ENCODE results near the gene ROR1.

DNA sequence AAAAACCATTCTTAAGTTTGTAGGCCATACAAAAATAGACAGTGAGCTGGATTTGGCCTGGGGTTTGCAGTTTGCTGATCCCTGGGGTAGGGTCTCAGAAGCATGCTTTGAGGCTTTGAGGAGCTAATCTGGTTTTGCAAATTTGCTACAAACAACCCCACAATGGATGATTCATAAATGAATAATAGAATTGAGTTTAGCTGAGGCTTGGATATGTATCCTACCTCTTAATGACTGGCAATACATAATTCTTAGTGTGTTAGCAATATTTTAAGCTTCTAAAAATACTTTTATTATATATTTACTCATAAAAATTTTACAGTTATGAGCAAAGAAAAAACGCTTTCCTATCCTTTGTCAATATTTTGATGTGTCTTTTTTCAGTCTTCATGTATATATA lies 50.6 kb downstream of the ROR1 start:
- TF ChIP-seq POLR2AphosphoS5 (IDR thresholded peaks at IDR 0.05; ENCODE audit: low read depth, low read length) (no peak), SIN3A (IDR thresholded peaks at IDR 0.05; ENCODE audit: borderline replicate concordance, insufficient read depth, low read length) (no peak), TAF1 (IDR thresholded peaks at IDR 0.05; ENCODE audit: borderline replicate concordance, insufficient read depth, low read length) (no peak), FOXP2 (optimal IDR thresholded peaks at IDR 0.05; ENCODE audit: borderline replicate concordance, extremely low read depth, extremely low read length, insufficient read depth) (no peak)
- TF ChIP-seq, protein P1, sequence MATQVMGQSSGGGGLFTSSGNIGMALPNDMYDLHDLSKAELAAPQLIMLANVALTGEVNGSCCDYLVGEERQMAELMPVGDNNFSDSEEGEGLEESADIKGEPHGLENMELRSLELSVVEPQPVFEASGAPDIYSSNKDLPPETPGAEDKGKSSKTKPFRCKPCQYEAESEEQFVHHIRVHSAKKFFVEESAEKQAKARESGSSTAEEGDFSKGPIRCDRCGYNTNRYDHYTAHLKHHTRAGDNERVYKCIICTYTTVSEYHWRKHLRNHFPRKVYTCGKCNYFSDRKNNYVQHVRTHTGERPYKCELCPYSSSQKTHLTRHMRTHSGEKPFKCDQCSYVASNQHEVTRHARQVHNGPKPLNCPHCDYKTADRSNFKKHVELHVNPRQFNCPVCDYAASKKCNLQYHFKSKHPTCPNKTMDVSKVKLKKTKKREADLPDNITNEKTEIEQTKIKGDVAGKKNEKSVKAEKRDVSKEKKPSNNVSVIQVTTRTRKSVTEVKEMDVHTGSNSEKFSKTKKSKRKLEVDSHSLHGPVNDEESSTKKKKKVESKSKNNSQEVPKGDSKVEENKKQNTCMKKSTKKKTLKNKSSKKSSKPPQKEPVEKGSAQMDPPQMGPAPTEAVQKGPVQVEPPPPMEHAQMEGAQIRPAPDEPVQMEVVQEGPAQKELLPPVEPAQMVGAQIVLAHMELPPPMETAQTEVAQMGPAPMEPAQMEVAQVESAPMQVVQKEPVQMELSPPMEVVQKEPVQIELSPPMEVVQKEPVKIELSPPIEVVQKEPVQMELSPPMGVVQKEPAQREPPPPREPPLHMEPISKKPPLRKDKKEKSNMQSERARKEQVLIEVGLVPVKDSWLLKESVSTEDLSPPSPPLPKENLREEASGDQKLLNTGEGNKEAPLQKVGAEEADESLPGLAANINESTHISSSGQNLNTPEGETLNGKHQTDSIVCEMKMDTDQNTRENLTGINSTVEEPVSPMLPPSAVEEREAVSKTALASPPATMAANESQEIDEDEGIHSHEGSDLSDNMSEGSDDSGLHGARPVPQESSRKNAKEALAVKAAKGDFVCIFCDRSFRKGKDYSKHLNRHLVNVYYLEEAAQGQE (IDR thresholded peaks at IDR 0.05; ENCODE audit: insufficient read depth in 1 of 2, low read depth in 2 of 2, low read length in 2 of 2) = no peak
